Stimulated activated CD8-positive, alpha-beta memory T cell treated with anti-CD3 and anti-CD28 coated beads, Interleukin-2, amount 100 ng/mL, for 48 hours (primary cell): ENCODE data around the gene PIR.

Experiments
- DNase-seq, 2 donors: peaks; one replicate each; pipeline ENCODE4 v3.0.0-alpha.2; 2020; ENCODE audit warnings: low read depth in 2 of 2

The PIR gene

DNA sequence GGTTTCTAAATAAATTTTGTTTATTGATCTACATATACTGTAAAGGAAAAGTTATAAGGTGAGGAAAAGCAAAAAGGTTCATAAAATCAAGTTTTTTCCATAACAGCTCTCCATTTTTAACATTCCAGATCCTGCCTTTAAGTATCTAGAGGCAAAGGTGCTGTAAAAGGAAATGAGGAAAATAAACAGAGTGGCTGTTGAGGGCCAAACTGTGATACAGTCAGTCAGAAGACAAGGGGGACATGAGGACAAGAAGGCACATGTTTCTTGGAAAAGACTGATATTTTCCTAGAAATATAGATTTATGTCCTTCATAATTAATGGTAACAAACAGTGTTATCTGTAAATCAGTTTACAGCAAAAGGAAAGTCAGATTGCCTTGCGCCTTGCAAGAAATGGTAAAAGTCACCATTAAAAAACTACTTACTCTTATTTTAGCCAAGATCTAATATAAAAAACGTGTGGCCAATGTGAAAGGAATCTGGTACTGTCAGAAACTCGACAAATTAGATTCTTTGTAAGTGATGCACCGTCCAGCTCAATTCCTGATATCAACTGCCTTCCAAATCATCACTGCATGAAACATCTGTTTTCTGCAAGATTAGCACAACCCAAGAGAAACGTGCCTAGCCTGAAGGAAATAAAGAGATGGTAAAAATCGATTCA lies 75.0 kb downstream of the PIR start:
- no peak for DNase-seq

- no peak for DNase-seq
These were observed 76.8 kb downstream of the PIR start for GRCh38 chrX:15416133-15416993.

DNA sequence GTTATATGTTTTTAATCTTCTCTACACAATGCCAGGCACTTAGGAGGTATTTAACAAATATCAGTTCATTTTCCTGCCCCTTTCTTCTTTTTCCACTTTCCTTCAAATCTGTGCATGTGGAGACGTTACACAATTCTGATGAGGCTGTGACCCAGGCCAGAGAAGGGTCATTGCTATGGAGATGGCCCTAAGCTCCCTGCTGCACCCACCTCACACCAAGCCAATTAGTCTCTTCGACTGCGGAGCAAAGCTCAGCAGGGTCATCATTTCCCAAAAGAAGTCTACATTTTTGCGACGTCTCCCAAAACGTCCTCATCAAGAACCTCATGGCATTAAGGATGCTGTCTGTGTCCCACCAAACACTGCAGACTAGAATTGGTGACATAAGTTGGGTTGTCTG lies 80.0 kb downstream of the PIR start:
- DNase-seq = no peak

- no peak for DNase-seq
These were observed 82.2 kb downstream of the PIR start for GRCh38 chrX:15410947-15411346.

- DNase-seq = no peak
These were observed 82.7 kb downstream of the PIR start for GRCh38 chrX:15410430-15410829.

GRCh38 chrX:15405846-15406245 lies 87.3 kb downstream of the PIR start:
- DNase-seq = no peak

- no peak for DNase-seq
These were observed 88.6 kb downstream of the PIR start for GRCh38 chrX:15404401-15405096.

DNA sequence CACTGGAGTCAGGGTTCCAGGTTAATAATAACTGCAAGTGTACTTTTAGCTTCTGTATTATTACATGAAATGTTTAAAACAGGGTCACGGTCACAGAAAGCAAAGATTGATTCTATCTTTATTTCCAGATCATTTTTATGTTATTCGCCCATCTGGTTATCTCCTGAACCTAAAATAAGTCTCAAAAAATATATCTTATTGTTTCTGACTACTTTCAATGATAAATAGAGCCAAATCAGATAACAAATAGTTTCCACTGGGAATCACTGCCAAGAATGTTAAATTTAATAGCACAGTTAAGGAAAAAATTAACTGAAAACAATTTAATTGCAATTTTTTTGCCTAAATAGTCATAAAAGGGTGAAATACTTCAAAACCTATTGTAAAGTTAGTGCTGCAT lies 91.8 kb downstream of the PIR start:
- DNase-seq = no peak

DNA sequence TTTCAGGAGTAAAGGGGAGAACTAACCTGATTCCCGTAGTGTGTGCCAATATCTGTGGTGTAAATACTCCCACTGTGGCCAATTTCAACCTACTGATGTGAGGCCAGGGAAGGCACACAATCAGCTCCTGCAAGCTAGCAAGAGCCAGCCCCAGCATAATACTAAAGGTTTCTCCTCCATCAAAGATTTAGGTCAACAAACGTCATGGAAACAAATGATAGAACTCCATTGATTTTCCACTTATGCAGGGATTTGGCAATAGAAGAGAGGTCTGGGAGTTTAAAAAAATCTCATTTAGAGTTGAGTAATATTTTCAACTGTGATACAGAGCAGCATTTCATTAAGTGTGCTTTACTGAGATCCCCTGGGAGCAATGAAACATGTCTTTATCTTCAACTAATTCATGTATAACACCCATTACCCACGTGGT lies 93.2 kb downstream of the PIR start:
- DNase-seq = no peak

GRCh38 chrX:15398874-15399273 lies 94.3 kb downstream of the PIR start:
- no peak for DNase-seq

DNA sequence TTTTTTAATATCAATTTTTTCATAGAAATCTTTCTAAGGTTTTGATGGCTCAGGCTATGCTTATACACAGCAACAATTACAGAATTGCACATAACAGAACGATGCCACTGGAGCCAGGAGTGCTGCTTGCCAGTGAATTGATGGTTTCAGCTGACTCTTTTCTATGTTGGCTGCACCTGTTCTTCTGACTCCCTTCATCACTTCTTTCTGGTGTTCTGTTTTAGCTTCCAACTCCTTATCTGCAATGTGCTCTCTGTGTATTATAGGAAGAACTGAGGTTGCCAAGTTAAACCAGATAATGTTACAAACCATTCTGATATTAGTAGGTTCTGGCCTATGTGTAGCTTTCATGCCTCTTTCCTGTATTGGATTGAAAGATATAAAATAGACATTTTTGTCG lies 97.3 kb downstream of the PIR start:
- no peak for DNase-seq

DNA sequence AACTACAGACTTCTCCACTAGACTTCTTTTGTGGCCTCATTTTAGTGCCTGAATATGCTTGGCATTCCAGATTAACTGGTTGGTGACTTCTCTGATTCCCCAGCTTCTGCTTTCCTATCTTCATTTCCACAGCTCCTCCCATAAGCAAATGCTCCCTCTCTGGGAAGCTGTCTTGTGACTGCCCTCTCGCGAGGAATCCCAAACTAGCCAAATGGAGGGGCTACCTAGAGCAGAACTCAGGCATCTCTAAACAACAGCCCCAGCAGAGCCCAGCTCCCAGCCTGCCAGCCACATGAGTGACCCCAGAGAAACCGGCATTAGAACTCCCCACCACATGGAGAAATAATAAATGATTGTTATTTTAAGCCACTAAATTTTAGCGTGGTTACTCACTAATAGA lies 101.3 kb downstream of the PIR start:
- no peak for DNase-seq

DNA sequence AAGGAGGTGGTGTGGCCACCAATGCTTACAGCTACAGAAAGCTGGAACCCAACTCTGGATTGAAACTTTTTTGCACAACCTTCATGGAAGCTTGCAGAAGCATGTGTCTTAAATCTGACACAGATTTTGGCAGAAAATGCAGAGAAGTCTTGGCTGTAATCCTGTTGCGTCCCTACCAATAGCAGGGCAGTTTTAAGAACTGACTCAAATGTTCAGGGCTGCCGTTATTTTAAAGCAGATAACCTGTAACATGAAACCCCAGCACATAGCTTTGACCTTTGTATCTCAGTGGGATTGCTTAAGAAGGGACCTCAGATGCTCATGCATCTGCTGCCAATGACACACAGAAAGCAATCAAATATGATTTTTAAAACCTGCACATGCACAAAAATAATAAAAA lies 108.8 kb downstream of the PIR start, which contains the start of gene VEGFD:
VEGFD (minus strand) TSS at position 110 of the 400 bp plus-strand sequence. CDS start 467 bp downstream, outside the sequence.
- no peak for DNase-seq

GRCh38 chrX:15382813-15383212 lies 110.3 kb downstream of the PIR start:
- no peak for DNase-seq

- no peak for DNase-seq
These were observed 116.2 kb downstream of the PIR start for GRCh38 chrX:15376956-15377355.

DNA sequence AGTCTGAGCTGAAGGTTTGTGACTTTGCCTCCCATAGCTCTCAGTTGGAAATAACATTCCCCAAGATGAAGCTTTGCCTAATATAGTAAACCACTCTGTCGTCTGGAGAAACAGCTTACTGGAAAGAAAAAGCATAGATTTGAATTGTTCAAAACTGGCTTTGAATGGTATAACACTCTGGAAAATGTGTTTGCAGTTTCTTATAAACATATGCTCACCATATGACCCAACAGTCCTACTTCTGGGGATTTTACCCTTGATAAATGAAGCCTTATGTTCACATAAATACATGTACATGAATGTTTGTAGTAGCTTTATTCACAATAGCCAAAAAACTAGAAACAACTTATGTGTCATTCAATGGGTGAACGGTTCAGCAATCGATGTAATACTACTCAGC lies 119.2 kb downstream of the PIR start:
- no peak for DNase-seq

- no peak for DNase-seq
These were observed 126.4 kb downstream of the PIR start for GRCh38 chrX:15366506-15367352.

DNA sequence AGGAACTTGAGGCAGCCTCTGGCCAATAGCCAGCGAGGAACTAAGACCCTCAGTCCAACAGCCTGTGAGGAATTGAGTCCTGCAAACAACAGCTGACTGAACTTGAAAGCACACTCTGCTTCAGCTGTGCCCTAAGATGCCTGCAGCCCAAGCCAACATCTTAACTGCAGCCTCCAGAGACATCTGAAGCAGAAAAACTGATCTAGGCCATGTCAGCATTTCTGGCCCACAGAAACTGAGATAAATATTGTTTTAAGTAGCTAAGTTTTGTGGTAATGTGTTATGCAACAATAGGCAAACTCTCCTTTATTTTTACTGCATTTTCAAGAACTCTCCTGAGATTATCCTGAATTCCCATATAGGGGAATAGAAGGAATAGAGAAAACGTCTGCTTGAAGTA lies 133.4 kb downstream of the PIR start:
- DNase-seq = no peak

DNA sequence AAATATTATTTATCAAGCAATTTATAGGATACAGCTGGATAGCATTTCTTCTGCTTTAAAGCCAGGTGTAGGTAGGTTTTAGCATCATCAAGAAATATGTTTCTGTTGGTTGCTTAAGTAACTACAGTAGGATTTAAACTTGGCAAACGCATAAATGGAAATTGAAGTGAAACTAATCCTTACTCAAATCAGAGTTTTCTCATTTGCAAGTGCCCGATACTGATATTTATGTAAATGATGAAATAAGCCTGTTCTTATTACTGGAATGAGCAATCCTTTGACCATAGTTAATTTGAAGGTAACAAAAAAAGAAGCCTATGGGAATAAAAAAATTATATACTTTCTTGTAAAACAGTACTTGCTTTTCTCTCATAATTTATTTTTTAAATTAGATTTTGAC lies 134.6 kb downstream of the PIR start:
- no peak for DNase-seq

- no peak for DNase-seq
These were observed 136.7 kb downstream of the PIR start for GRCh38 chrX:15356444-15356843.

DNA sequence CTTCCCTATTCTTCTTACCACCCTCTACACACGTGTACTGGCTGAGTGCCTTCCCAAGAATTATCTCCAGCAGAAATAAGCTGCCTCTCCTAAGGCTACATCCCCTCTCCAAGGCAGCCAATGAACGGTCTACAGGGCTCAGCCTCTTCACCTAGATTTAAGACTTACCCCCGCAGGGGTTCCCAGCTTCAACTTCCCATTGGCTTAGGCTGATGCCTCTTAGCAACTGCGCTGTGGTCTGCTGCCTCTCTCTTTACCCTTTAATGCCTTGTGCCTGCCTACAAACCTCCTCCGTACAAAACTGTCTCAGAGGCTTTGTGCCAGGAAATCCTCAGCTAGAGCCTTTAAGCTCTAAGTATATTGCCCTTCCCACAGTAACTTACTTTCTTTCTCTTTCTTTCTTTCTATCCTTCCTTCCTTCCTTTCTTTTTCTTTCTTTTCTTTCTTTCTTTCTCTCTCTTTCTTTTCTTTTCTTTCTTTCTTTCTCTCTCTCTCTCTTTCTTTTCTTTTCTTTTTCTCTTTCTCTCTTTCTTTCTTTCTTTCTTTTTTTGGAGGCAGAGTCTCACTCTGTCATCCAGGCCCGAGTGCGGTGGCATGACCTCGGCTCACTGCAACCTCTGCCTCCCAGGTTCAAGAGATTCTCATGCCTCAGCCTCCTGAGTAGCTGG lies 142.7 kb downstream of the PIR start:
- DNase-seq = no peak
